Trophoblast cell (in vitro differentiated cells and primary cell): ENCODE results near the gene UGCG.

Source experiments
- DNase-seq, 2 donors: peaks; one replicate each; pipeline ENCODE4 v3.0.0-alpha.2; 2016
- H2AFZ ChIP-seq: 2 replicates; pipeline ENCODE4 v1.6.1; 2013; ENCODE audit warnings: low read length, moderate library complexity, mild to moderate bottlenecking; ENCODE audit not compliant: insufficient read depth, poor library complexity
- H2AK5ac ChIP-seq: 2 replicates; pipeline ENCODE4 v1.6.1; 2013; ENCODE audit warnings: mild to moderate bottlenecking, low read length
- H2BK120ac ChIP-seq: 2 replicates; pipeline ENCODE4 v1.6.1; 2013; ENCODE audit warnings: low read length, mild to moderate bottlenecking, moderate library complexity; ENCODE audit not compliant: insufficient read depth, poor library complexity
- H2BK12ac ChIP-seq: 2 replicates; pipeline ENCODE4 v1.6.1; 2013; ENCODE audit warnings: mild to moderate bottlenecking, low read length, moderate library complexity
- H2BK5ac ChIP-seq: 2 replicates; pipeline ENCODE4 v1.6.1; 2013; ENCODE audit warnings: low read length, low read depth, moderate library complexity, mild to moderate bottlenecking; ENCODE audit not compliant: poor library complexity
- H3K14ac ChIP-seq: 2 replicates; pipeline ENCODE4 v1.6.1; 2013; ENCODE audit warnings: mild to moderate bottlenecking, low read length
- H3K18ac ChIP-seq: 2 replicates; pipeline ENCODE4 v1.6.1; 2013; ENCODE audit warnings: mild to moderate bottlenecking, low read length
- H3K23ac ChIP-seq: 2 replicates; pipeline ENCODE4 v1.6.1; 2013; ENCODE audit warnings: low read length
- H3K27ac ChIP-seq: 2 replicates; pipeline ENCODE4 v1.5.1; 2013; ENCODE audit warnings: low read depth, mild to moderate bottlenecking, inconsistent platforms, low read length, moderate library complexity
- H3K27me3 ChIP-seq: 2 replicates; pipeline ENCODE4 v1.6.1; 2013; ENCODE audit warnings: inconsistent platforms, mild to moderate bottlenecking, low read length, moderate library complexity; ENCODE audit not compliant: insufficient read depth
- H3K36me3 ChIP-seq, 2 experiments: 1 replicate in 1 of 2; 2 replicates in 1 of 2; pipeline ENCODE4 v1.6.1; 2013; ENCODE audit warnings: low read length in 2 of 2, mild to moderate bottlenecking in 2 of 2, moderate library complexity in 1 of 2; ENCODE audit not compliant: insufficient read depth in 2 of 2, control insufficient read depth in 1 of 2
- H3K4ac ChIP-seq: 2 replicates; pipeline ENCODE4 v1.6.1; 2013; ENCODE audit warnings: low read depth, mild to moderate bottlenecking, low read length, moderate library complexity
- H3K4me1 ChIP-seq, 2 experiments: 1 replicate in 1 of 2; 2 replicates in 1 of 2; pipeline ENCODE4 v1.6.1; 2013; ENCODE audit warnings: low read length in 2 of 2, mild to moderate bottlenecking in 2 of 2, moderate library complexity in 1 of 2; ENCODE audit not compliant: insufficient read depth in 2 of 2, control insufficient read depth in 1 of 2
- H3K4me2 ChIP-seq: 2 replicates; pipeline ENCODE4 v1.6.1; 2013; ENCODE audit warnings: inconsistent platforms, mild to moderate bottlenecking, low read length, moderate library complexity
- H3K4me3 ChIP-seq: 2 replicates; pipeline ENCODE4 v1.5.1; 2013; ENCODE audit warnings: mild to moderate bottlenecking, low read depth, low read length, inconsistent platforms
- H3K79me1 ChIP-seq: one replicate; pipeline ENCODE4 v1.6.1; 2013; ENCODE audit warnings: low read length
- H3K79me2 ChIP-seq: 2 replicates; pipeline ENCODE4 v1.6.1; 2013; ENCODE audit warnings: low read length, mild to moderate bottlenecking; ENCODE audit not compliant: control insufficient read depth, insufficient read depth, poor library complexity
- H3K9ac ChIP-seq: 2 replicates; pipeline ENCODE4 v1.6.1; 2013; ENCODE audit warnings: mild to moderate bottlenecking, low read length
- H3K9me3 ChIP-seq: 2 replicates; pipeline ENCODE4 v1.6.1; 2013; ENCODE audit warnings: low read depth, mild to moderate bottlenecking, control low read depth, inconsistent platforms, low read length; ENCODE audit not compliant: insufficient read depth
- H4K12ac ChIP-seq: 2 replicates; pipeline ENCODE4 v1.6.1; 2013; ENCODE audit warnings: low read depth, mild to moderate bottlenecking, low read length, moderate library complexity
- H4K8ac ChIP-seq: 2 replicates; pipeline ENCODE4 v1.6.1; 2013; ENCODE audit warnings: low read depth, mild to moderate bottlenecking, low read length, moderate library complexity
- H4K91ac ChIP-seq: one replicate; pipeline ENCODE4 v1.6.1; 2013; ENCODE audit warnings: low read depth, mild to moderate bottlenecking, low read length, moderate library complexity
- WGBS: extraction: QIAGEN DNeasy Blood & Tissue Kit; methylation state at CpG from one replicate; pipeline ENCODE4 v1.1.7; 2013; ENCODE audit warnings: missing lambda C conversion rate; ENCODE audit not compliant: insufficient read length, insufficient coverage; ENCODE audit errors: extremely low coverage; 5-methylcytosine and 5-hydroxymethylcytosine counted together

The UGCG gene

DNA sequence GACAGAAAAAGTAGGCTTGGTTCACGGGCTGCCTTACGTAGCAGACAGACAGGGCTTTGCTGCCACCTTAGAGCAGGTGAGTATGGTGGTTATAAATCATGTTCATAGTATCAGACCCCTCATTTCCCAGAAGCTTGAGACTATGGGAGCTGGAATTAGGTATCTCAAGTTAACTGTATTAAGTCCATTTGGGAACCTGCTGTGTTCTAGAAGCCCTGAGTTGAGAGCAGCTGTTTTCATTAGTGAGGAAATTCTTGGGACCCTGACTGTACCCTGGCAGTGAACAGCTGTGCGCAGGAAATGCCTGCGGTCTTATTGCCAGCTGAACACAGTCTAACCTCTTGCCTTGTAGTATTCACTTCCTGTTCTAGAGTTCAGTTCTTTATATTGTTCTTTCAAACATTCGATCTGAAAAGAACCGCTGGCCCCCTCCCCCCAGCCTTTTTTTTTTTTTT lies 29.8 kb downstream of the UGCG start:
- Histone ChIP-seq H4K8ac (no peak overlapping the region), H4K91ac (no peak overlapping the region), H3K79me1 (no peaks in the 10 kb centered on the region), H3K36me3 (peaks cover 0 to 1% of the 10 kb centered on the region in 2 experiments), H3K27me3 (no peaks in the 10 kb centered on the region), H2AK5ac (no peak overlapping the region), H2BK120ac (no peak overlapping the region), H2AFZ (no peak overlapping the region), H3K4ac (no peak overlapping the region), H3K23ac (no peak overlapping the region), H3K9me3 (no peaks in the 10 kb centered on the region), H3K14ac (no peak overlapping the region), H3K4me3 (no peak overlapping the region), H3K18ac (no peak overlapping the region), H2BK5ac (no peak overlapping the region), H3K9ac (no peak overlapping the region), H3K4me1 (no peaks in the 10 kb centered on the region), H2BK12ac (no peak overlapping the region), H3K79me2 (no peaks in the 10 kb centered on the region), H4K12ac (no peak overlapping the region), H3K27ac (no peak overlapping the region), H3K4me2 (no peak overlapping the region)
- DNase-seq = no peak
- no CpG with 5 or more reads among the region's 6 CpGs for WGBS

DNA sequence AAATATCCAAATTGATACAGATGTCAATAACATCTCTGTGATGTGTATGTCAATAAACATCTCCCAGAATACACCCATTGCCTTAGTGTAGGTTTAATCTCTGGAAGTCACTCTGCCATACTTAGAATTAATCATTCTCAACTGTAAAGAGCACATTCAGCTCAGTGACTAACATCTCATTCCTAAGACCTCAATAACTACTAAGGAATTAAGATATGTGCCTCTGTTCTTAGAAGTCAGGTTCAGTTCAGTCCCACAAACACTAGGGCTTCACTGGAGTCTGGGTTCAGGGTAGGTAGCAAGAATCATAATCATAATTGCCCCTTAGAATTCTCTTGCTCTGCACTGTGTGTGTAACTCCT lies 31.7 kb downstream of the UGCG start:
- no peak overlapping the region for H2BK120ac ChIP-seq
- H3K18ac ChIP-seq = no peak overlapping the region
- no peak overlapping the region for H3K4me3 ChIP-seq
- H3K79me1 ChIP-seq = no peaks in the 10 kb centered on the region
- no peak overlapping the region for H3K27ac ChIP-seq
- no peak overlapping the region for H2BK5ac ChIP-seq
- H4K8ac ChIP-seq = no peak overlapping the region
- no peak overlapping the region for H3K4me2 ChIP-seq
- no peak overlapping the region for H3K9ac ChIP-seq
- no peaks in the 10 kb centered on the region for H3K27me3 ChIP-seq
- no peak for DNase-seq
- no peak overlapping the region for H3K23ac ChIP-seq
- H3K14ac ChIP-seq = no peak overlapping the region
- no peak overlapping the region for H2BK12ac ChIP-seq
- no peak overlapping the region for H4K12ac ChIP-seq
- no peak overlapping the region for H2AK5ac ChIP-seq
- H4K91ac ChIP-seq = no peak overlapping the region
- no peak overlapping the region for H3K4ac ChIP-seq
- H3K79me2 ChIP-seq = no peaks in the 10 kb centered on the region
- H3K4me1 ChIP-seq = no peaks in the 10 kb centered on the region
- no peak overlapping the region for H2AFZ ChIP-seq
- H3K9me3 ChIP-seq = no peaks in the 10 kb centered on the region
- peaks cover 4% of the 10 kb centered on the region in 2 experiments for H3K36me3 ChIP-seq

DNA sequence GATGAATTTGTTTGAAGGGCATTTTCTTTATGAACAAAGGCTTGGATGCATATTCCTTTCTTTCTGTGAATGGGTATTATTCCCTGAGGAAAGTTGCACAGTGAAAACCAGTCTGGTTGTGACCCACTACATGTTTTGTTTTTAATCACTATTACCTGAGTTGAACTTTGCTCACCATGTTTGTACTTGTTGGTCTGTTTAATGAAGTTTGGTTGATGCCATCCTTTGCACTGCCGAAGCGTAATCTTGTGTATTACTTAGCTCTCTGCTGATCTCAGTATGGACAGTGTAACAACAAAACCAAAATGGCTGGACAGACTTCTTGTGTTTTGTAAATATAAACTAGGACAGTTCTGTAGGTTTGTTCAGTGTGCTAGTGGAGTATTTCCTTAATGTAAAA lies 38.1 kb downstream of the UGCG start:
- Histone ChIP-seq H3K4me2 (no peak overlapping the region), H4K8ac (no peak overlapping the region), H3K9ac (no peak overlapping the region), H3K14ac (no peak overlapping the region), H3K27ac (no peak overlapping the region), H4K12ac (no peak overlapping the region), H3K79me1 (no peaks in the 10 kb centered on the region), H3K4ac (no peak overlapping the region), H3K9me3 (no peaks in the 10 kb centered on the region), H2BK5ac (no peak overlapping the region), H3K36me3 (peaks cover 3 to 4% of the 10 kb centered on the region in 2 experiments), H4K91ac (no peak overlapping the region), H2BK12ac (no peak overlapping the region), H3K27me3 (no peaks in the 10 kb centered on the region), H2AFZ (no peak overlapping the region), H3K79me2 (no peaks in the 10 kb centered on the region), H3K4me3 (no peak overlapping the region), H3K23ac (no peak overlapping the region), H2AK5ac (no peak overlapping the region), H2BK120ac (no peak overlapping the region), H3K4me1 (no peaks in the 10 kb centered on the region), H3K18ac (no peak overlapping the region)
- no CpG with 5 or more reads among the region's 2 CpGs for WGBS
- DNase-seq = no peak

DNA sequence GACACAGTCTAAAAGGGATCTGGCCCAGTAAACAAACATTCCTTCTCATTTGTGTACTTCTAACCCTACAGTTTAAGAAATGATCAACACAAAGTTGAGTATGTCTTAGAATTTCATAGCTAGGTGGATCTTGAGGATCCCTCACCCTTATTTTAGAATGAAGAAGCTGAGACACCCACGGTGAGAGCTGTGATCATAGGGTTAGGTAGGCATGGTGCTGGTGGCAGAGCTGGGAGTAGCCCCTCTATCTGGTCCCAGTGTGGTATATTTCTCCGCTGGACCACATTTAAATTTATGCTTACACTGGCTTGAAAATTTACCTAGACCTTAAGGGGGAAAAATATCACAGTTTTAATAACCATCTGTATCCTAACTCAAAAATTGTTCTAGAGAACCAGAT lies 39.8 kb downstream of the UGCG start:
- Histone ChIP-seq H2BK5ac (no peak overlapping the region), H2BK12ac (no peak overlapping the region), H3K9ac (no peak overlapping the region), H3K4me1 (no peaks in the 10 kb centered on the region), H3K4me3 (no peak overlapping the region), H3K79me2 (no peaks in the 10 kb centered on the region), H4K8ac (no peak overlapping the region), H3K36me3 (peaks cover 3 to 4% of the 10 kb centered on the region in 2 experiments), H4K91ac (no peak overlapping the region), H3K23ac (no peak overlapping the region), H2BK120ac (no peak overlapping the region), H3K4me2 (no peak overlapping the region), H3K4ac (no peak overlapping the region), H3K79me1 (no peaks in the 10 kb centered on the region), H3K14ac (no peak overlapping the region), H3K18ac (no peak overlapping the region), H4K12ac (no peak overlapping the region), H3K9me3 (no peaks in the 10 kb centered on the region), H3K27ac (no peak overlapping the region), H2AK5ac (no peak overlapping the region), H2AFZ (no peak overlapping the region), H3K27me3 (no peaks in the 10 kb centered on the region)
- no peak for DNase-seq
- no CpG with 5 or more reads among the region's 2 CpGs for WGBS
